IMR-90 (cell line): ENCODE results near the gene RIMKLA. TPM values are rescaled to one million over a fixed set of nuclear protein-coding genes. Genes with fewer than 3 reads are reported as not detected.

Experiments
- ATAC-seq: fragments of 200-7000 bp; cut with Tn5 transposase; 2 replicates; pipeline ENCODE4 v1.9.1; 2020; ENCODE audit warnings: low read depth, mild to moderate bottlenecking, moderate library complexity
- BruUV-seq: library from RNA; stranded (reverse); fragments of 400-500 nt; replicated peaks from 2 replicates; lab custom pipeline; 2021; lab: Mats Ljungman, UMichigan
- CTCF ChIA-PET: fragments of 300-600 bp; formaldehyde crosslinking; extraction: SDS; loops from one replicate; lab custom pipeline; 2021; ENCODE audit warnings: antibody characterized with exemption; lab: Yijun Ruan, JAX
- POLR2A ChIA-PET: fragments of 300-600 bp; sonication (Branson Sonifier 250); formaldehyde crosslinking; loops from one replicate; lab custom pipeline; 2022; ENCODE audit warnings: antibody characterized with exemption; ENCODE audit not compliant: unreplicated experiment; lab: Charles Lee
- DNase-seq: peaks from one replicate; pipeline ENCODE4 v3.0.0; 2013
- H2AFZ ChIP-seq: replicated peaks from 2 replicates; pipeline ENCODE3; 2013; ENCODE audit warnings: low read length, mild to moderate bottlenecking; ENCODE audit not compliant: poor library complexity
- H2AK5ac ChIP-seq: 2 replicates; pipeline ENCODE4 v1.6.1; 2013; ENCODE audit warnings: low read depth, low read length, inconsistent platforms
- H2AK9ac ChIP-seq: replicated peaks from 2 replicates; pipeline ENCODE3; 2013; ENCODE audit warnings: mild to moderate bottlenecking, low read depth, low read length, moderate library complexity; ENCODE audit not compliant: poor library complexity
- H2BK120ac ChIP-seq: 2 replicates; pipeline ENCODE4 v1.6.1; 2013; ENCODE audit warnings: low read depth, low read length, inconsistent platforms
- H2BK15ac ChIP-seq: 3 replicates; pipeline ENCODE4 v1.6.1; 2013; ENCODE audit warnings: low read depth, low read length, inconsistent platforms
- H2BK20ac ChIP-seq: 2 replicates; pipeline ENCODE4 v1.6.1; 2013; ENCODE audit warnings: low read depth, mild to moderate bottlenecking, inconsistent platforms, low read length, moderate library complexity
- H2BK5ac ChIP-seq: 2 replicates; pipeline ENCODE4 v1.6.1; 2013; ENCODE audit warnings: mild to moderate bottlenecking, low read depth, low read length, inconsistent platforms; ENCODE audit not compliant: poor library complexity, severe bottlenecking
- H3K14ac ChIP-seq: replicated peaks from 2 replicates; pipeline ENCODE4 v1.6.1; 2013; ENCODE audit warnings: low read depth, low read length, inconsistent platforms
- H3K18ac ChIP-seq: 2 replicates; pipeline ENCODE4 v1.6.1; 2013; ENCODE audit warnings: low read depth, low read length, control low read depth
- H3K23ac ChIP-seq: 2 replicates; pipeline ENCODE4 v1.6.1; 2013; ENCODE audit warnings: low read depth, low read length, inconsistent platforms
- H3K27ac ChIP-seq: 2 replicates; pipeline ENCODE4 v1.5.1; 2013; ENCODE audit warnings: mild to moderate bottlenecking, control low read depth, low read length; ENCODE audit not compliant: insufficient read depth
- H3K27me3 ChIP-seq: 2 replicates; pipeline ENCODE4 v1.6.1; 2013; ENCODE audit warnings: low read length; ENCODE audit not compliant: control insufficient read depth, insufficient read depth
- H3K36me3 ChIP-seq: 2 replicates; pipeline ENCODE4 v1.6.1; 2013; ENCODE audit warnings: low read length, mixed read lengths; ENCODE audit not compliant: control insufficient read depth, insufficient read depth
- H3K4ac ChIP-seq: 2 replicates; pipeline ENCODE4 v1.6.1; 2013; ENCODE audit warnings: low read depth, low read length, inconsistent platforms
- H3K4me1 ChIP-seq: 2 replicates; pipeline ENCODE4 v1.6.1; 2013; ENCODE audit warnings: low read length, mixed read lengths; ENCODE audit not compliant: control insufficient read depth, insufficient read depth
- H3K4me2 ChIP-seq: 2 replicates; pipeline ENCODE4 v1.6.1; 2013; ENCODE audit warnings: low read depth, mild to moderate bottlenecking, control low read depth, low read length, moderate library complexity
- H3K4me3 ChIP-seq: 2 replicates; pipeline ENCODE4 v1.5.1; 2013; ENCODE audit warnings: low read depth, mild to moderate bottlenecking, control low read depth, low read length, moderate library complexity; ENCODE audit not compliant: insufficient read depth
- H3K56ac ChIP-seq: 2 replicates; pipeline ENCODE4 v1.6.1; 2013; ENCODE audit warnings: low read length, inconsistent platforms; ENCODE audit not compliant: insufficient read depth; ENCODE audit errors: extremely low read depth
- H3K79me1 ChIP-seq, 2 experiments: 2 replicates each; pipeline ENCODE4 v1.6.1; 2013; ENCODE audit warnings: low read length in 2 of 2, inconsistent platforms in 1 of 2, low read depth in 1 of 2
- H3K9ac ChIP-seq: 2 replicates; pipeline ENCODE4 v1.6.1; 2013; ENCODE audit warnings: low read depth, low read length, control low read depth
- H3K9me1 ChIP-seq: 2 replicates; pipeline ENCODE4 v1.6.1; 2013; ENCODE audit warnings: low read length, inconsistent platforms; ENCODE audit not compliant: insufficient read depth
- H3K9me3 ChIP-seq: 2 replicates; pipeline ENCODE4 v1.6.1; 2013; ENCODE audit warnings: low read length; ENCODE audit not compliant: control insufficient read depth, insufficient read depth
- H4K20me1 ChIP-seq: 2 replicates; pipeline ENCODE4 v1.6.1; 2013; ENCODE audit warnings: low read length, inconsistent platforms; ENCODE audit not compliant: insufficient read depth
- H4K5ac ChIP-seq: 2 replicates; pipeline ENCODE4 v1.6.1; 2013; ENCODE audit warnings: mild to moderate bottlenecking, low read depth, low read length, control low read depth
- H4K8ac ChIP-seq, 2 experiments: 2 replicates each; pipeline ENCODE4 v1.6.1; 2013; ENCODE audit warnings: low read depth in 2 of 2, low read length in 2 of 2, control low read depth in 1 of 2, inconsistent platforms in 1 of 2
- H4K91ac ChIP-seq: 2 replicates; pipeline ENCODE4 v1.6.1; 2013; ENCODE audit warnings: low read depth, low read length, inconsistent platforms; ENCODE audit not compliant: insufficient read depth
- CHD1 ChIP-seq: IDR thresholded peaks from 2 replicates; pipeline ENCODE4 v1.6.1; 2012; ENCODE audit warnings: low read depth, low read length, improper control_type of control experiment
- MXI1 ChIP-seq: IDR thresholded peaks from 2 replicates; pipeline ENCODE4 v1.6.1; 2012; ENCODE audit warnings: low read depth, mild to moderate bottlenecking, low read length, moderate library complexity, borderline replicate concordance
- POLR2A ChIP-seq: IDR thresholded peaks from 2 replicates; pipeline ENCODE4 v1.6.1; 2012; ENCODE audit warnings: mild to moderate bottlenecking, low read depth, low read length
- RAD21 ChIP-seq: IDR thresholded peaks from 2 replicates; pipeline ENCODE4 v1.6.1; 2012; ENCODE audit warnings: low read length, improper control_type of control experiment
- SMC3 ChIP-seq: fragments of 150-350 bp; IDR thresholded peaks from 2 replicates; pipeline ENCODE4 v1.6.1; 2016; ENCODE audit warnings: low read depth, mild to moderate bottlenecking, antibody characterized with exemption, low read length, moderate library complexity
- WGBS, 2 experiments: methylation state at CpG; one replicate each; pipeline versions ENCODE4 v1.1.5 to v1.1.7; 2013; ENCODE audit warnings: missing lambda C conversion rate in 2 of 2; ENCODE audit not compliant: insufficient read length in 1 of 2; ENCODE audit errors: extremely low coverage in 2 of 2; 5-methylcytosine and 5-hydroxymethylcytosine counted together
- dilution Hi-C: fragments of 300-500 bp; cut with HindIII; formaldehyde crosslinking; loops from one replicate; pipeline ENCODE4 v1.14.3; 2018; ENCODE audit warnings: low sequenced_read_pairs; ENCODE audit not compliant: unreplicated experiment
- in situ Hi-C: fragments of 300-500 bp; cut with MboI; formaldehyde crosslinking; loops from 3 replicates; pipeline ENCODE4 v1.14.3; 2019; ENCODE audit warnings: low sequenced_read_pairs, inconsistent platforms, mixed read lengths
- intact Hi-C: fragments of 100-400 bp; cut with micrococcal nuclease; formaldehyde crosslinking; loops from 2 replicates; pipeline ENCODE4 v1.10.0; 2022
- polyA plus RNA-seq, 3 experiments: library from polyadenylated mRNA; depleted of rRNA; stranded (reverse); fragments of >200 nt; gene quantifications; 2 replicates each; pipeline ENCODE4 v1.2.3, GENCODE V29; 2012; ENCODE audit warnings: low replicate concordance in 1 of 3
- total RNA-seq: library from RNA; depleted of rRNA; stranded (reverse); fragments of >200 nt; gene quantifications from 2 replicates; pipeline ENCODE4 v1.2.3, GENCODE V29; 2012
- TF ChIP-seq, protein P1 (sequence below): fragments of 150-350 bp; IDR thresholded peaks from 2 replicates; pipeline ENCODE4 v1.6.1; 2016; ENCODE audit warnings: low read depth, mild to moderate bottlenecking, low read length, moderate library complexity, borderline replicate concordance

The RIMKLA gene
- total and polyA plus RNA-seq, 2 of the 4 experiments (the other 2 are of a cell fraction), result not detected

DNA sequence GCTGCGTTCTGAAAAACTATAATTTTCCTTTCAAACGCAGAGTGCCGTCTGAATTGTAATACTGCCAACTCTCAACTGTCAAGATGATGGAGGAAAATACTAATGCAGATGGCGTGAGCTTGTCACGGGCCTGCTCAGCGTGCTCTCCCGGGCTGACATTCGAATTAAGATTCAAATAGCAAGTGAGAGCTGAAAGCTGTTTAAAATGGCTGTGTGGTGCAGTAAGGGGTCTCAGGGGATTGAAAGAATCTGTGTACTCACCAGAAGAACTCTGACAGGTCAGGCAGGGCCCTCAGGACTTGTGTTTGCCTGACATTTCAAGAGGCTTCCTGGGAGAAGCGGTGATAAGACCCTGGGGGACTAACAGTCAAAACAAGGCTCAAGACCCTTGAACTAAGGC is 42.1 kb downstream of the RIMKLA start:
- CTCF ChIA-PET, result no interaction called here
- Histone ChIP-seq H2AFZ (no peak overlapping the region), H3K27me3 (peaks cover 38% of the 10 kb centered on the region), H3K9me1 (no peaks in the 10 kb centered on the region), H3K18ac (no peak overlapping the region), H3K56ac (no peak overlapping the region), H3K23ac (no peak overlapping the region), H2AK9ac (no peak overlapping the region), H4K8ac (no peak overlapping the region), H3K9me3 (no peaks in the 10 kb centered on the region), H2AK5ac (no peak overlapping the region), H3K9ac (no peak overlapping the region), H3K79me1 (no peaks in the 10 kb centered on the region), H3K27ac (no peak overlapping the region), H3K4me3 (no peak overlapping the region), H4K20me1 (no peaks in the 10 kb centered on the region), H2BK5ac (no peak overlapping the region), H2BK20ac (no peak overlapping the region), H2BK120ac (no peak overlapping the region), H3K36me3 (no peaks in the 10 kb centered on the region), H3K4me1 (peaks cover 3% of the 10 kb centered on the region; the same call in 1 of the 2 replicates), H2BK15ac (no peak overlapping the region), H4K5ac (no peak overlapping the region), H3K4ac (no peak overlapping the region), H3K4me2 (no peak overlapping the region), H4K91ac (no peak overlapping the region), H3K14ac (no peak overlapping the region)
- no TSS peak for BruUV-seq
- dilution Hi-C loops, result no loop called here
- in situ Hi-C loops, result no loop called here
- WGBS, 2 experiments, result 59% methylated on average over 6 of the region's 9 CpGs; no CpG with 5 or more reads in 1 of the 2 experiments
- DNase-seq, result no peak
- intact Hi-C loops, result no loop called here
- no peak for ATAC-seq
- POLR2A ChIA-PET, result no interaction called here
- TF ChIP-seq MXI1, result no peak
- no peak for TF ChIP-seq SMC3
- no peak for TF ChIP-seq RAD21
- TF ChIP-seq CHD1, result no peak
- no peak for TF ChIP-seq POLR2A
- TF ChIP-seq, protein P1, sequence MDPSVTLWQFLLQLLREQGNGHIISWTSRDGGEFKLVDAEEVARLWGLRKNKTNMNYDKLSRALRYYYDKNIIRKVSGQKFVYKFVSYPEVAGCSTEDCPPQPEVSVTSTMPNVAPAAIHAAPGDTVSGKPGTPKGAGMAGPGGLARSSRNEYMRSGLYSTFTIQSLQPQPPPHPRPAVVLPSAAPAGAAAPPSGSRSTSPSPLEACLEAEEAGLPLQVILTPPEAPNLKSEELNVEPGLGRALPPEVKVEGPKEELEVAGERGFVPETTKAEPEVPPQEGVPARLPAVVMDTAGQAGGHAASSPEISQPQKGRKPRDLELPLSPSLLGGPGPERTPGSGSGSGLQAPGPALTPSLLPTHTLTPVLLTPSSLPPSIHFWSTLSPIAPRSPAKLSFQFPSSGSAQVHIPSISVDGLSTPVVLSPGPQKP, result no peak
